NB4 (cell line): Measurements from ENCODE around the gene GINS2.

ENCODE experiments used
- DNase-seq: peaks from one replicate; pipeline ENCODE4 v3.0.0; 2010; ENCODE audit warnings: low read depth
- H3K4me3 ChIP-seq: one replicate; pipeline ENCODE4 v1.5.1; 2011; ENCODE audit warnings: mild to moderate bottlenecking, low read depth, low read length, moderate library complexity
- CTCF ChIP-seq: IDR thresholded peaks from one replicate; pipeline ENCODE4 v1.5.1; 2012; ENCODE audit warnings: low read depth, low read length
- MYC ChIP-seq: IDR thresholded peaks from 2 replicates; pipeline ENCODE4 v1.6.1; 2011; ENCODE audit warnings: low read depth, low read length
- POLR2A ChIP-seq: IDR thresholded peaks from 2 replicates; pipeline ENCODE4 v1.6.1; 2011; ENCODE audit warnings: mild to moderate bottlenecking; ENCODE audit not compliant: insufficient read length; ENCODE audit errors: extremely low read depth
- TF ChIP-seq, protein P1 (sequence below): IDR thresholded peaks from 2 replicates; pipeline ENCODE4 v1.6.1; 2011; ENCODE audit warnings: low read depth, low read length

The GINS2 gene

DNA sequence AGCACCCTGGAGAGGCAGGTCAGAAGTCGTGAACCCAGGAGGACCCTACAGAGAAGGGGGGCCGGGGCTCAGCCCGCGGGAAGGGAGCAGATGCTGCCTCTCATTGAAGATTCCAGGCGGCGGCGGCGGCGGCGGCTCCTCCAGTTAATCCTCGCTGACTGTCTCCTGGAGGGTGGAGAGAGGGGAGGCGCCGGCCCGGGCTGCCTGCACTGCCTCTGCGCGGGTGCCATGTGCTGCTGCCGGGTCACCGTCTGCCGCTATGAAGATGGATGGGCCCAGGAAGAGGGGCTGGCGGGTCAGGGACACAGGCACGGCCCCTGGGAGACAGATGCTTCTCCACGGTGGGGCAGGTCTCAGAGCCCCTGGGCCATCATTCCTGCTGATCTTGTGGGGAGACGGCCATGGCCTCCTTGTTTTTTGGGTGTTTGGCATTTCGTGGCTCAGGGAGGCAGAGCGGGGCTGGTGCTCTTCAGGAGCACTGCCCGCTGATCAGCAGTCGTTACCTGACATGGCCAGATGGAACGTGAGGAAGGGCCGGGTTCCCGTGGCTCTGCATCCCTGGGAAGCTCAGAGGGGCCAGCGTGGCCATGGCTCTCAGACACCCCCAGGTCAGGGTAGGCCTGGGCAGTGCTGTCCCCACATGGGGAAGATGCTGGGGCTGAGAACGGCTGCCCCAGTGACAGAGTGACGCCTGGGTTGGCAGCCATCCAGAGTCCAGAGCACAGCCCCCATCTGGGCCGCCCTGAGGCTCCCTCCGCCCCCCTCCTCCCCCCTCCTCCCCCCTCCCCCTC lies 36.1 kb downstream of the GINS2 start:
- DNase-seq = peak; percentile 32
- no peak overlapping the region for H3K4me3 ChIP-seq
- TF ChIP-seq MYC (no peak), CTCF (no peak), POLR2A (no peak)
- TF ChIP-seq, protein P1, sequence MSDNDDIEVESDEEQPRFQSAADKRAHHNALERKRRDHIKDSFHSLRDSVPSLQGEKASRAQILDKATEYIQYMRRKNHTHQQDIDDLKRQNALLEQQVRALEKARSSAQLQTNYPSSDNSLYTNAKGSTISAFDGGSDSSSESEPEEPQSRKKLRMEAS = no peak

DNA sequence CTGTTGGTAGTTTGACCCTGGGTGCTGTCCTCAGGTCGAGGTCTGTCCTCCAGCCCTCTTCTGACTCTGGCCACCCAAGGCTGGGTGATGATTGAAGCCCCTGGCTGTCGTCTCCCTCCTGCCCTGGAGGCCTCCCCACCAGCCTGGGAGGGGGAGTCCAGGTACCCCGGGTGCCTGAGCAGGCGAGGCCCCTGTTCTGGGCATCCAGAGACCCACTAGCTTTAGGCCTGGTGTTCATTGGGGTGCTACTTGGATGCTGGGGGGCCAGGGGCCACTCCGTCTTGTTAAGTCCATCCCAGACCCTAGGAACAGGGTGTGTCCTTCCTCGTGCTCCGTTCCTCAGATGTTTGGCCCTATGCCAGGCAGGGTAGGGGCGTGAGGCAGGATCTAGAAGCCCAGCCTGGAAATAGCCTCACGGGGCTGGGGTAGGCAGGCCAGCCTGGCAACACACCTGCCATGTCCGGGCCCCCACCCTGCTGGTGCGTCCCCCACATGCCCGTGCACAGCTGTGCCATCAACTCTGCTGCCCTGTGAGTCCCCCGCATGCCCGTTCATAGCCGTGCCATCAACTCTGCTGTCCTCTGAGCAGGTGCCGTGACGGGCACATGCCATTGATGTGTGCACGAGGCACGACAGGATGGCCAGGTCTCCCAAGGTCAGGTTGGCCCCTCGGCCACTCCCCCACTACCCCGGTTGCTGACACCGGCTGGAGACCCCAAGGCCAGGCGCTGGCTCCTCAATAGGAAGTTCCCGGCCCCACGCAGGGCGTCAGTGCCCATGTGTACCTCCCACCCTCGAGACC lies 36.9 kb downstream of the GINS2 start:
- H3K4me3 ChIP-seq = no peak overlapping the region
- no peak for DNase-seq
- TF ChIP-seq MYC (no peak), CTCF (no peak)
- TF ChIP-seq, protein P1 = no peak

DNA sequence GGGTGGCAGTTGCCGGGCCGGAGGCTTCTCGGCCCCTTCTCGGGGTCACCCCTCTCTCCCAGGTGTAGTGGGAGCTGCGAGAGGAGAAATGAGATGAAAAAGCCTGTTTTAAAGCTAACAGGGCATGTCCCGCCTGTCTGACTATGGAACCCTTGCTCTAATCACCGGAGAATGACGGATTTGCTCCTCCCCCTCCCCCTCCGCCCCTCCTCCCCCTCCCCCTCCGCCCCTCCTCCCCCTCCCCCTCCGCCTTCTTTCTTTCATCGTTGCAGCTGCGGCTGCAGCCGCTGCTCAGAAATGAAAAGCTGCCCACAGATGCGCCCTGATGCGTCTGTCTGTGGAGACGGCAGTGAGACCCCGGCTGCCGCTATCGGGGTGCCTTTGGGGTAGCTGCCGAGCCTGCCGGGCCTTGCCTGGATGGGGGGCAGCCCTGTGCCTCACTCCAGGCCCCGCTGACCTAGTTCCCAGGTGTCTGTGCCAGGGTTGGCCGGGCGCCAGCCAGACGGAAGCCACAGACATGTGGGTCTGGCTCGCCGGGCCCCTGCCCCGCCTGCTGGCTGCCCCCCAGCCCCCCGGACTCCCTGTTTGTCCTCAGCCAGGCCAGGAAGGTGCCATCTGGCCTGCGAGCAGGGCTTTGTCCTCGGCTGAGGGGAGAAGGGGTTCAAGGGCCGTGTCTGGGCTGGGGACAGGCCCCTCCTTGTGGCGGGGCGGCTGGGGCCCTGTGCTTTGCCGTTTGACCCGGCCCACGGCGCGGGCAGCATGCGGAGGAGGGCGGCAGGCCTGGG lies 37.7 kb downstream of the GINS2 start:
- H3K4me3 ChIP-seq = no peak overlapping the region
- TF ChIP-seq, protein P1 = no peak
- no peak for TF ChIP-seq POLR2A
- no peak for TF ChIP-seq MYC
- TF ChIP-seq CTCF = no peak
- no peak for DNase-seq

GRCh38 chr16:85650135-85650843 lies 38.5 kb downstream of the GINS2 start:
- no peak for DNase-seq
- no peak overlapping the region for H3K4me3 ChIP-seq
- TF ChIP-seq CTCF (no peak), POLR2A (no peak), MYC (no peak)
- TF ChIP-seq, protein P1 = no peak

GRCh38 chr16:85649411-85650134 lies 39.2 kb downstream of the GINS2 start:
- no peak for DNase-seq
- no peak for TF ChIP-seq CTCF
- TF ChIP-seq MYC = no peak
- TF ChIP-seq POLR2A = no peak
- TF ChIP-seq, protein P1 = no peak
- H3K4me3 ChIP-seq = no peak overlapping the region
